Activated CD8-positive, alpha-beta memory T cell treated with anti-CD3 and anti-CD28 coated beads for 1 hour (primary cell): ENCODE results near the gene PLA2G4E.
A peak's percentile ranks its signal among the peaks of the same experiment; 100 is the strongest.

Experiments used
- DNase-seq, 2 donors: peaks; one replicate each; pipeline ENCODE4 v3.0.0-alpha.2; 2020; ENCODE audit warnings: low read depth in 1 of 2; ENCODE audit errors: extremely low read depth in 1 of 2

PLA2G4E gene

DNA sequence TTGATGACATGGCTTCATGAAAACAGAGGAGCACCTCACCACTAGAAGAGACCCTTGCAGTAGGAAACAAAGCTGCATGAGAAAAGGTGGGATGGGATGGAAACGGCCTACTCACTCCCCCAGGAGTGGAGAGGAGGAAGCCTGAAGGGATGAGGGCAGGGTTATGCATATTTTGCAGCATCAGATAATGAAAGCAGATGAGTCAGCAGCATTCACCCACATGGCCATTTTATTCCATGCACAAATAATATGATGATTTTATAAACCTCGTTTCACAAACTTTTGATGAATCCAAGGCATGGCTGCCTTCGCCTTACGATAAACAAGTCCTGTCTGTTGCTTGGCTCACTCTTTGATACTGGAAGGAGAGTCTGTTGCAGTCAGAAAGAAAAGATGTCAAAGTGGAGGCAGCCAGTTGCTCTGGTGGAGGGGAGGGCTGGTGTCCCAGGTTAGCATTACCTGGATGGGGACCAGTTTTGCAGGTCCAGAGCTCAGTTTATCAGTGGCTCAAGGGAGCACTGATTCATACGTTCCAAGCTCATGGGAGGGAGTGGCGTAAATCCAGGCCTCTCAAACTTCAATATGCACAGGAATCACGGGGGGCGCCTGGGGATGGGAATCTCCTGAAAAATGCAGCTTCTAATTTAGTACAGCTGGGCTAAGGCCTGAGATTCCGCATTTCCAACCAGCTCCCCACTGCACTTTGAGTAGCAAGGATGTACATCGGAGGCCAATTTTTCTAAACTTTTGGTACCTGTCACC is 39.3 kb downstream of the PLA2G4E start:
- no peak for DNase-seq

DNA sequence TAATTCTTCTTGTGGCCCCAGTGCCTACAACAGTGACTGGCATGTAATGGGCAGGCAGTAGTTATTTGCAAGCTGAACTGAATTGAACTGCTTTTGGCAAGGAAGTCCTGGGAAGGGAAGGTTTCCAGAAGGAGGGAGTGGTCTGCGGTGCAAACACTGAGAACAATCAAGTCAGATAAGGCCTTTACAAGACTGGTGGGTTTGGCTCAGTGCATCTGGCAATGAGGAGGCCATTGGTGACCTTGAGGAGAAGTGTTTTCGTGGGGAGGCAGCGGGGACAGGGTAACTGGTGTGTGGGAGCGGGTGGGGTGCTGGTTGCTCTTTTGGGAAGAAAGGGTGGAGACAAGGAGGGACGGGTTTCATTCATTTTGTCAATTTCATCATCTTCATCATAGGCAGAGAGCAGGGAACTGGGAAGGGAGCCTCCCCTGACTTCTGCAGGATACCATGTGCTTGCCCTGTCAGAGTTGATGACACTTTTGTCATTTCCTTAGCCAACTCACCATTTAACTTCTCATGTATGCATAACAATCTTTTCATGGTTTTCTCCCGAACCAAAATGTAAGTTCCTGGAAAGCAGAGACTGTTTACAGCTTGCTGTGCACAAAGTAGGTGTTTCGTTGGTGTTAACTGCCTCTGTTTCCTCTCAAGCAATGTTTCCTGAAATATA is 40.1 kb downstream of the PLA2G4E start:
- DNase-seq: no peak

DNA sequence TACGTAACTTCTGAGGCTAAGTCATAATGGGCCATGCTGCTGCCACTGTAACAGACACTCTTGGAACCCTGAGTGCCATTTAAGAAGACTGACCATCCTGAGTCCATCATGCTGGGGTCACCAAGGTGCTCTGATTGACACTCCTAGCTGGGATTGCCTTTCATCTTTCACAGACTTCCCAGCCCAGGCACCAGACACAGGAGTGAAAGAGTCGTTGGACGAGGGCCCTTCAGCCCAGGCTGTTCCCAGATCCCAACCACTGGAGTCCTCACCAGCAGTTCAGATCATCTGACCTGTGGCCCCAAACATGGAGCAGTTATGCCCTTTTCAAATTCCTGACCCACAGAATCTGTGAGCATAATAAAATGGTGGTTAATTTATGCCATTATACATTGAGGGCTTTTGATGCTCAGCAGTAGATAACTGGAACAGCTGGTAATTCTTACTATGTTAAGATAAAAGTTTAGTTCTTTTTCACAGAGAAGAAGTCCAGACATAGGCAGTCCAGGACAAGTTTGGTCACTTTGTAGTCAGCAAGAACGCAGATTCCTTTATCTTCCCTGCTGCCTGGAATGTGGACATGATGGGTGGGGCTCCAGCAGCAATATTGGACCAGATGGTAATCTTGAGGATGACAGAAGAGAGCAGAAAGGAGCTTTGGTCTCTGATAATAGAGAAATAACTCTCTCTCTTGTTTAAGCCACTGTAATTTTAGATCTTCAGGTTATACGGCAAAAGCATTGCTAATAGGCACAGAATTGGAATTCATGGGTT is 41.2 kb downstream of the PLA2G4E start:
- no peak for DNase-seq

DNA sequence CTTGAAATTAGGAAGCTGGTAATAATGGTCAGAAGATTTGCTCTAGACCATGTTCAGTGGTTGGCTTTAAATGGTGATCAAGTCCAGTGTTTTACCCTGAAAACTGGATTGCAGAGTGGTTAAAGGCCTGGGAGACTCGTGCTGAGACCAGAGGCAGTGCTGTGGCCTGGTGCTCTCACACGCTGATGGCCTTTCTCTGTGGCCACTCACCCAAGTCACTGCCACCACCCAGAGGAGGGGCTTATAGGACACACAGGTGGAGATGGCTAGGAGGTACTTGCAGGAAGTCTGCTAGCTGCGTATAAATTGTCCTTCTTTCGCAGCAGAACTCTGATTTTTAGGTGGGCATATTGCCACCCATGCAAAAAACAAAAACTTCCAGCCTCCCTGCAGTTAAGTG is 42.3 kb downstream of the PLA2G4E start:
- DNase-seq: no peak

DNA sequence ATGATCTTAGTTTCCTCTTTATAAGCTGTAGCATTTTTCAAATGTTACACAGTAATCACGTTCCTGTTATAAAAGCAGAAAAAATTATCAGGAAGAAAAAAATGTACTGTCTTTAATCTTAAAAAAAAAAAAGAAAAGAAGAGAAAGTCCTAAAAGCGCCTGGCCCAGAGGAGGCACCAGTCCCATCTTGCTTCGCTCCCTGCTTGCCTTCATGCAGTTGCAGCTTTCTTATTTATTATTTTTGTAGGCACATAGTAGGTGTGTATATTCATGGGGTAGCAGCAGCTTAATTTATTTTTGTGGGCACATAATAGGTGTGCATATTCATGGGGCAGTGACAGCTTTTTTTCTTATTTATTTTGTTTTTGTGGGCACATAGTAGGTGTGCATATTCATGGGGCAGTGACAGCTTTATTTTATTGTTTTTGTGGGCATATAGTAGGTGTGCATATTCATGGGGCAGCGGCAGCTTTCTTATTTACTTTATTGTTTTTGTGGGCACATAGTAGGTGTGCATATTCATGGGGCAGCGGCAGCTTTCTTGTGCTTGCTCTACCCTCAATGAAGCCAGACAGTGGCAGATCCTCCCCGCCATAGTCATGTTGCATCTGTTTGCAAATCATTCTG is 43.0 kb downstream of the PLA2G4E start:
- no peak for DNase-seq

DNA sequence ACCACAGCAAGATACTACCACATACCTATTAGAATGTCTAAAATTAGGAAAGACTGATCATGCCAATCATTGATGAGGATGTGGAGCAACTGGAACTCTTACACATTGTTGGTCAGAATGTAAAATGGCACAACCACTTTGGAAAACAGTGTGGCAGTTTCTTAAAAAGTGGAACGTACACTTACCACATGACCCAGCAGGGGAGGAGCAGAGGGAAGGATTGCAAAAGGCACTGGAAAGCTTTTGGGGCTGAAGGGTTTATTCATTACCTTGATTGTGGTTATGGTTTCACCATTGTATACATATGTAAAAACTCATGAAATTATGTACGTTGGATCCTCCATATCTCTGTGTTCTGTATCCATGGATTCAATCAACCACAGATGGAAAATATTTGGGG is 45.2 kb downstream of the PLA2G4E start:
- DNase-seq: no peak

DNA sequence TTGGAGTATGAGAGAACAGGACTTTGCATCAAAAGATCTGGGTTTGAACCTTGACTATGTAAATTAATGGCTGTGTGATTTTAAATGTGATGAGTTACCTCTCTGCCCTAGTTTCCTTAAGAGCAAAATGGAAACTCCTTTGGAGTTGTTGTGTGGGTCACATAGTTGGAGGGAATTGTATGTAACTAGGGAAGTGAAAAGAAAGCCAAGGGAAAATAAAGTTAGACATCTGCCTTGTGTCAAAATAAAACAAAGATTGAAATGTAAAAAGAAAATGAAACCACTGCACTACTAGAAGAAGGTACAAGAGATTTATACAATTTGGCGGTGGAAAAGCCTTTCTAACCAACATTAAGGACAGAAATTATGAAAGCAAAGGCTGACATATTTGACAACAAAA is 46.8 kb downstream of the PLA2G4E start:
- no peak for DNase-seq

DNA sequence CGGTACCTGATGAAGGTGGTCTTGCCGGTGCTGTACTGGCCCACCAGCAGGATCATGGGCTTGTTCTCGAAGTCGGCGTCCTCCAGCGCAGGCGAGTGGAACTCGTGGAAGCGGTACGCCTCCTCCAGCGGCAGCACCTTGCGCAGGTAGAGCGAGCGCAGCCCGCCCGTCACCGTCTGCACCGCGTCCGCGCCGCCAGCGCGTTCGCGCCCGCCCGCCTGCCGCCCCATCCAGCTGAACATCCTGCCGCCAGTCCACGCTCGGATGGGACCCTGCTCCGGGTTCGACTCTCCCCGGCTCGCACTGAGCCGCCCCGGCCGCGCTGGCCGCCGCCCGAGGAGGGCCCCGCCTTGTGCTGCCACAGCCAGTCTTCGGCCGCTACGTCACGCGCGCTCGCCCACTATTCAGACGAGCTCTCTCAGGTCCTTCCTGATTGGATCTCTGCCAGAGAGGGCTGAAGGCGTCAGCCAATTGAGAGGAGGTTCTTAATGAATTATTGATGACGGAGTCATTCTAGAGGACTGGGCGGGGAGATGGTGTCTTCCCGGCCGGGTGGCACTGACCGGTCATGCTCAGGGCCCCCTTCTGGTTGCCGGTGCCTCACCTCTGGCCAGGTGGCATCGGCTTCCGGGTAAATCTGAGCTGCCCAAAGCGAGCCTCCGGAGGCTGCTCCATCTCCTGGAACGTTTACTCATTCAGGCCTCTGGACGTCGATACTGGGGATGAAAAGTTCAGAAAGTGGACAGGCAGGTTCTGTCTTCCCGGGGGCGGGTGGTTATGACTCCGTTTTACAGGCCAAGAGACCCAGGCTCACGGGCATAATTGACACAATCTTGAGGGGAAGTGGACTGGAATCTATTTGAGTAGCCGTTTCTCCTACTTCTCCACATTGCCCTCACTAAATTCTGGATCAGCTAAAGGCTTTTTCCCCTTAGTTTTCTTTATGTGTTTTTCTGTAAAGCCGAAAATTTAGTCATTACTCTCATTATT is 48.3 kb downstream of the PLA2G4E start, which contains the start of gene EHD4:
EHD4 (minus strand) TSS at position 305 of the 990 bp plus-strand sequence; CDS start at position 242, 63 bp downstream.
- DNase-seq: peak; percentile 85 to 86

DNA sequence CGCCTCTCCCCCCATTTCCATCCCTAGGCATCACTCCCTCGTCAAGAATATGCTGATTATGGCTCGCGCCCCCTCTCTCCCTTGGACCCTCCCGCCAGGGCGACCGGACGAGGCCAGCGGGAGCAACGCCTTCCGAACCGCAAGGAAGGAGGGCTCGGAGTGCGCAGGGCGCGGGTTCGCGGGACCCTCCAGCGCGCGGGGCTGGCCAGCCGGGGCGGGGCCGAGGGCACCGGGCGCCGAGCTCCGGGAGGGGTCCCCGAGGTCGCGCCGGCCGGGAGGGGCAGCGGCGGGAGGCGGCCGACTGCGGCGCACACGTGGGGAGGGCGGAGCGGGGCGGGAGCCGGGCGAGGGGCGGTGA is 49.0 kb downstream of the PLA2G4E start:
- no peak for DNase-seq

DNA sequence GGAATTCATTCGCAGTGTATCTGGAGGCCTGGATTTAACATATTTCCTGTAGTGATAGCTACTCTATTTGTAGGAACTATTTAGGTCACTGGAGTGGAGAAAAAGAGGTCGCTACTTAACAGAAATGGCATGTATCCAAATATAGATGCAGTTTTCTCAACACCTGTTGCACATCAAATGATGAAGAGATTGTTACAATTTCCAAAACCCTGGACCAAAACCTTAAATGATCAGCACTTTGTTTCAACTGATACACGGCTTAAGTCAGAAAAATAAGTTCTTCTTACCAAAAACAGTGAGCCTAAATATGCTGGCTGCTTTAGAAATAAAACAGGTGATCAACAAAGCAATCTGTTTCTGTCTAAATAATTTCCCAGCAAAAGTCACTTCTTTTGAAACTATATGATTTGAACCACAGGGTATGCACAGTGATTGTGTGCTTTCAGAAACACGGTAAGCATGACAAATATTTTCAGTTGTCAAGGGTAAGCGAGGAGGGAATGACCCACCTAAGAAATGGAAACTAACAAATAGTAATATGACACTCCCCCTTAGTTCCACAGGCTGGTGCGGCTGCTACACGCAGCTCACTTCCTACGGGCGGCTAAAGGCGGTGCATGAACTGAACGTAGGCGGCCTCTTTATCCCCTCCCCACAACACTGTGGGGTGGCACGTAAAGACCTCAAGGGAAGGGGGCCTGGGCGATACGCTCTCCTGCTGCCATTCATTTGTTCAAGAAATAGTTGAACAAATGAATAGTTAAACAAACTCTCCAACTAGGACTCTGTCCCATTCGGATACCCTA is 49.5 kb downstream of the PLA2G4E start:
- DNase-seq: peak; percentile 38 to 55

DNA sequence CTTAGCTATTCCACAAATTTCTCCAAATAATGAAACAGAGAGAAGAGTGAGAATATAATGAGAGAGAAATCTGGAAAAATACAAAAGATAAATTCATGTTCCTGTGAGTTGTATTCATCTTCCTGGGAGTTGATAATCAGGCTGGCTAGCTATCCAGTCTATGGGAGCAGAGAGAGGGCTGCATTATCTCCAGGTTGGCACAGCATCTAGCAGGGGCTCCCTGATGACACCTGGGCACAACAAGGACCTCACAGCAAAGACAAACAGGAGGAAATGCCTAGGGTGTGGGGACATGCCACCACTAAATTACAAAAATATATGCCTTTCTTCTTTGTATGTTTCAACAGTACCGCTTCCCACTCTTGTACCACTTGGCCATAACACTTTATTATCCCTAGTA is 50.4 kb downstream of the PLA2G4E start:
- DNase-seq: no peak

DNA sequence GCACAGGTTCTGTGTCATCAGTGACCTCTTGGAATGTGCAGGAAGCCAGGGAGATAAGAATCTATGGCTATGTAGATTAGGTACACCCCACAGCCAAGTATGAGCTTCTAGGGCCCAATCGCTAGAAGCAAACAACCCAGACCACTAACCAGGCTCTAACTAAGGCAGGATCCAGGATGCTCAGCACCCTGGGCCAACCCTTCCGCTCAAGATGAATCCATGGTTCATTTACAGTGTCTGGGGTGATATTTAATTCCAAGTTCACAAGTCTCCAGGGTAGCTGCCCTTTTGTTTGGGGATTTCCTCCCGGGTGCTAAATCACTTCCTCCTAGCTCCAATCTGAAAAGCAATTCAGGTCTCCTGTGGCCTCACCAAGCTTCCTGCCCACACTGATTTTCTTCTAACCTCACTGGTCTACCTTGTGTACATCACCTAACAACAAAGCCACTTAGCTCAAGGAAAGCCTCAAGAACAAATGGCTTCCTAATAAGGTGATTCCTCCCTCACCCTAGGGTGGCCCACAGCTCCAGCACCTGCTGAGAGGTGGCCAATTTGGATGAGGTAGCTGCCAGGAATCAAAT is 50.9 kb downstream of the PLA2G4E start:
- no peak for DNase-seq

DNA sequence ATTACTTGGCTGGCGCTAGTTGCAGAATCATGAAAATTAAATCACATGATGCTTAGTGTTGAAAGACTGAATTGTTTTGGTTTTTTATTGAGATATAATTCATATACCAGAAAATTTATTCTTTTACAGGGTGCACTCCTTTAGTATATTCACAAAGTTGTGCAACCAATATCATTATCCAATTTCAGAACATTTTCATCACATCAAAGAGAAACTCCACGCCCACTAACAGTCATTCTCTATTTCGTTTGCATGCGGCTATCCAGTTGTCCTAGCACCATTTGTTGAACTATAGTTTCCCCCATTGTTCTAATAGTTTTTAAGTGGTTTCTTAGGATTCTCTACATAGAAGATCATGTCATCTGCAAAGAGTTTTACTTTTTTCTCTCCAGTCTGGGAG is 52.1 kb downstream of the PLA2G4E start:
- DNase-seq: no peak

DNA sequence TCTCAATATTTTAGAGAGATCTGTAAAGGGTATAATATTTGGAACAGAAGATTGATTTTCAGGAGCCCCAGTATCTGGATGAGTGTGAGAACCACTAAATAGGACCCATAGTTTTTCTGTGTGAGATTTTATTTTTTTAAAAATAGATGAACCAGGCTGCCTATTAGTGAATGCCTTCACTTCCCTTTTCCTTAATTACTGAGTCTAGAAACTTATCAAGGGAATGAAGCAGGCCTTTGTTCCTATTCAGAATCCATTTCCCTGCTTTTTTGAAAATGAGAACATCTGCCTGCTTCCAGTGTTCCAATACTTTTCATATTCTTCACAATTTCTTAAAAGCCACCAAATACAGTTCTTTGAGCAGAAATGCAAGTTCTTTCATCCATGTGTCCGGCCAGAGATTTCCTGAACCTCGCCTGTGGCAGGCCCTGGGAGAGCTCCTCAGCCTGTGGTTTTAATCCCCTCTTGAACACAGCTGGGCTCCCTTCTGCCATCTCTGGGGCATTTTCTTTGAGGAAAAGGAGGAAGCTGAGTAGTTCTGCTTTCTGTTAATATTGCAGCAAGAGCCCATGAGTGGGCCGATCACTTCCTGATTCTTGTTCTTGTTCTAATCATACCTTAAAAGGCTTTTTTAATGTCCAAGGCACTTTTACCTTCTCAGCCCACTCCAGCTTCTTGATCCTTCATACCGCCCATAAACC is 53.2 kb downstream of the PLA2G4E start:
- DNase-seq: no peak

DNA sequence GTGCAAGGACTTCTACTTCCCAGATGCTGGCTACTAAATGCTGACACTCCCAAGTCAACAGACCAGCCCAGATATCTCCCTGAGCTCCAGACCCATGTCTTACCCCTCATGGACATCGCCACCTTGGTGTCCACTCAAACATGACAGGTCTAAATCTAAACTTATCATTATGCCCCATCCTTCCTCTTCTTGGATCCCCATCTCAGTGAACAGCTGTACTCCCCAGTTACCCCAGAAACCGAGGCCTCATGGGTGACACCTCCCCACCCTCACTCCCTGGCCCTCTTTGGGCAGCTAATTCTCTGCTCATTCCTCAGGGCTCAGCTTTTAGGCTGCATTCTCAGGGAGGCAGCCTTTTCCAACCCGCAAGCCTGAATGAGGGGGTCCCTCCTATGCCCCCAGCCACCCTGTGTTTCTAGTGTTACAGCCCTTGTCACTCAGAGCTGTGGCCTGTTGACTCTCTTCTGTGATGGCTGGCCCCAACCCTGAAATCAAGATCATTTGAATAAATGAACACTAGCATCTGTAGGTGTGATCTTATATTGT is 53.8 kb downstream of the PLA2G4E start:
- DNase-seq: no peak

DNA sequence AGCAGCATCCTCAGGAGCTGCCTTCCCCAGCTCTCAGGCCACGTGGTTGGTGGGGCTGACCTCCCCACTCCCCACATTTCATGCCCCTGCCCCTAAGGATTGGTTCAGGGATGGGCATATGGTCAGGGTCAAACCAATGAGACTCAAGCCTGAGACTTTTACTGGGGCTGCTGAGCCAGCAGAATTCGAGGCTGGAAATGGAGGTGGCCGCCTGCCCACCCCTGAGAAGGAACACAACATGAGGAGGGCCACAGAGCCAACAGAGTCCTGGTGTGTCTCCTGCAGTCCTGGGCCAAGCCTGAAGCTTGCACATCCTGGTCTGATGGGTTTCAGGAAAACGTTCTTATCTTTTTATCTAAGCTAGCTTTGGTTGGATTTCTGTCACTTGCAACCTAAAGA is 54.4 kb downstream of the PLA2G4E start:
- no peak for DNase-seq

DNA sequence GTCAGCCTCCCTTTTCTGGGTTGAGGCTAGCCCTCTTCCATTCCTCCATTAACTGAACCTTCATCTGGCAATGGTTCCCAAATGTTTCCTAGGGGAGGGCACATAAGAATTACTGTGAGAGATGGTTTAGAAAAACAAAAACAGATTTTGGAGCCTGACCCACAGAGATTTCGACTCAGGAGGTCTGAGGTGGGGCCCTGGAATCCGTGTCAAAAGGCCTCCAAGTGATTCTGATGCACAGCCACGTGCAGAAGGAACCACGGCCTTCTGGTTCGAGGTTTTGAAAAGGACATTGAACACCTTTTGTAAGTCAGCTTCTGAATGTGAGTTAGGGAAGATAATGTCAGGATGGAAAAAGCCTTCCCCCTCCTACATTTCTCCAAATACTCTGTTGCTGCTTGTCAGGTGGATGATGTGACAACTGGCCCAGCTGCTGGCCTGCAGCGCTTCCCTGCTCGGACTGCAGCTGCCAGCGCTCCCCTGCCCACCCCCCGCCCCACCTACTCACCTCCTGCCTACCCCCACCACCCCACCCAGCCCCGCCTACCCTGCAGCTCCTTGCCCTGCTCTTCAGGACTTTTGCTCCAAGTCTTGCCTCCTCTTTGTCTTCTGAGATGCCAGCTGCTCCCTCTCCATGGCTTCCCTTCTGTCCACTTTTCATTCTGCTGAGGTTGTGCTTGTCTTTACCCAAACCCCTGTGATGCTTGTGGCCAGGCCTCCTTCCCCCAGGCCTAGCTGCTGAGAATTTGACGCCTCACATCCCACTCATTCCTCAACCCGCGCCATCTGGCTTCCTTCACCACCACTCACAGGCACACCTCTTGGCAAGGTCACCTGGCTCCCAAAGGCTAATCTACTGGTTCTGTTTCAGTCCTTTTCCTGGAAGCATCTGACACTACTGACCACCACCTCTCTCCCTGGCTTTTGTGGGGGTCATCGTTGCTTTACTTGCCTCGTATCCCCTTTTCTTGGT is 55.1 kb downstream of the PLA2G4E start:
- no peak for DNase-seq
